ENCODE results near the gene HSPA9. TPM values are rescaled to one million over a fixed set of nuclear protein-coding genes. Genes with fewer than 3 reads are reported as not detected.

HSPA9 gene
- total RNA-seq, 1 experiment from 2014 or later: 1,057 TPM

GRCh38 chr5:138565100-138565821 is 9.9 kb downstream of the HSPA9 start:
- no peak for DNase-seq (ENCODE audit: unreplicated experiment)
- intact Hi-C loops (cut with micrococcal nuclease): no loop called here
- Mint-ChIP-seq H3K4me3 (ENCODE audit: unreplicated experiment) (no peak overlapping the region), H3K9me3 (ENCODE audit: unreplicated experiment) (no peaks in the 10 kb centered on the region), H3K36me3 (ENCODE audit: insufficient read depth, unreplicated experiment) (peaks cover 95% of the 10 kb centered on the region), H3K27ac (ENCODE audit: low read depth, unreplicated experiment) (no peak overlapping the region), H3K27me3 (ENCODE audit: insufficient read depth, unreplicated experiment) (no peaks in the 10 kb centered on the region), H3K4me1 (ENCODE audit: insufficient read depth, unreplicated experiment) (peaks cover 29% of the 10 kb centered on the region)
- CTCF ChIA-PET: interaction anchor here (0.5 to 2.2 kb wide), 7 partner anchors 10 to 160 kb away, joined by 3 to 15 read pairs (median 4); no protein-coding TSS in a partner anchor
- BruUV-seq (replicated peaks): no TSS peak
- POLR2A ChIA-PET: interaction anchor here (0.6 to 3.2 kb wide), 9 partner anchors 9 to 708 kb away, joined by 3 to 20 read pairs (median 4); partner anchors contain the start of genes ETF1 and HSPA9
- no peak for TF ChIP-seq CTCF (IDR thresholded peaks at IDR 0.05; ENCODE audit: unreplicated experiment)

- CTCF ChIA-PET: interaction anchor here (0.5 to 1.1 kb wide), 5 partner anchors 13 to 198 kb away, joined by 3 to 4 read pairs (median 3); no protein-coding TSS in a partner anchor
- Mint-ChIP-seq H3K36me3 (ENCODE audit: insufficient read depth, unreplicated experiment) (peaks cover 95% of the 10 kb centered on the region), H3K4me3 (ENCODE audit: unreplicated experiment) (no peak overlapping the region), H3K9me3 (ENCODE audit: unreplicated experiment) (no peaks in the 10 kb centered on the region), H3K4me1 (ENCODE audit: insufficient read depth, unreplicated experiment) (peaks cover 28% of the 10 kb centered on the region), H3K27ac (ENCODE audit: low read depth, unreplicated experiment) (peak overlapping the region; percentile 18), H3K27me3 (ENCODE audit: insufficient read depth, unreplicated experiment) (no peaks in the 10 kb centered on the region)
- DNase-seq (ENCODE audit: unreplicated experiment): no peak
- BruUV-seq (replicated peaks): no TSS peak
- no peak for TF ChIP-seq CTCF (IDR thresholded peaks at IDR 0.05; ENCODE audit: unreplicated experiment)
- POLR2A ChIA-PET: interaction anchor here (1.6 to 3.2 kb wide), 3 partner anchors 11 to 99 kb away, joined by 6 to 17 read pairs (median 9); partner anchors contain the start of genes EGR1, ETF1 and HSPA9
- intact Hi-C loops (cut with micrococcal nuclease): no loop called here
Measured at GRCh38 chr5:138564242-138564641, 11.0 kb downstream of the HSPA9 start.

GRCh38 chr5:138563340-138564118 is 11.7 kb downstream of the HSPA9 start:
- Mint-ChIP-seq H3K27me3 (ENCODE audit: insufficient read depth, unreplicated experiment) (no peaks in the 10 kb centered on the region), H3K9me3 (ENCODE audit: unreplicated experiment) (no peaks in the 10 kb centered on the region), H3K27ac (ENCODE audit: low read depth, unreplicated experiment) (peak overlapping the region; percentile 18), H3K36me3 (ENCODE audit: insufficient read depth, unreplicated experiment) (peaks cover 95% of the 10 kb centered on the region), H3K4me3 (ENCODE audit: unreplicated experiment) (no peak overlapping the region), H3K4me1 (ENCODE audit: insufficient read depth, unreplicated experiment) (peaks cover 21% of the 10 kb centered on the region)
- ChIA-PET POLR2A (interaction anchor here (0.6 to 3.2 kb wide), 6 partner anchors 8 to 270 kb away, joined by 3 to 17 read pairs (median 5); partner anchors contain the start of genes EGR1, ETF1 and HSPA9), CTCF (interaction anchor here (0.8 to 1.6 kb wide), 6 partner anchors 12 to 212 kb away, joined by 3 to 7 read pairs (median 4); no protein-coding TSS in a partner anchor)
- TF ChIP-seq CTCF (IDR thresholded peaks at IDR 0.05; ENCODE audit: unreplicated experiment): no peak
- DNase-seq (ENCODE audit: unreplicated experiment): no peak
- intact Hi-C loops (cut with micrococcal nuclease): no loop called here
- BruUV-seq (replicated peaks): no TSS peak

- no peak for DNase-seq (ENCODE audit: unreplicated experiment)
- Mint-ChIP-seq H3K4me1 (ENCODE audit: insufficient read depth, unreplicated experiment) (peaks cover 7% of the 10 kb centered on the region), H3K27ac (ENCODE audit: low read depth, unreplicated experiment) (no peak overlapping the region), H3K9me3 (ENCODE audit: unreplicated experiment) (no peaks in the 10 kb centered on the region), H3K4me3 (ENCODE audit: unreplicated experiment) (no peak overlapping the region), H3K27me3 (ENCODE audit: insufficient read depth, unreplicated experiment) (no peaks in the 10 kb centered on the region), H3K36me3 (ENCODE audit: insufficient read depth, unreplicated experiment) (peaks cover 95% of the 10 kb centered on the region)
- POLR2A ChIA-PET: interaction anchor here (0.6 to 1.1 kb wide), 4 partner anchors 10 to 18 kb away, joined by 3 to 5 read pairs (median 3); partner anchors contain the start of gene ETF1
- no TSS peak for BruUV-seq (replicated peaks)
- TF ChIP-seq CTCF (IDR thresholded peaks at IDR 0.05; ENCODE audit: unreplicated experiment): no peak
- intact Hi-C loops (cut with micrococcal nuclease): no loop called here
- CTCF ChIA-PET: interaction anchor here (1.2 kb wide), 1 partner anchor 13 kb away, joined by 4 read pairs; no protein-coding TSS in a partner anchor
Measured at GRCh38 chr5:138560971-138561370, 14.2 kb downstream of the HSPA9 start.
